ENCODE measurements around the gene MYD88. TPM values are rescaled to one million over a fixed set of nuclear protein-coding genes. Genes with fewer than 3 reads are reported as not detected.
"Not testable (repeated sequence)": the region's sequence is repeated elsewhere in the genome, so short reads cannot be mapped to it uniquely, and the experiment has no call there.

MYD88 gene
- total and polyA plus RNA-seq, 4 experiments from 2014 or later, result 50.5 to 129 (median 80.8) TPM

GRCh38 chr3:38134517-38135143 lies 3.8 kb upstream of the MYD88 start:
- peaks cover 36% of the 10 kb centered on the region for H3K36me3 ChIP-seq (ENCODE audit: insufficient read depth, low read length)
- H3K4me1 Mint-ChIP-seq, result peaks cover 38 to 74% (median 53%) of the 10 kb centered on the region in 4 donors
- POLR2A ChIA-PET (ENCODE audit: partially characterized antibody), result interaction anchor here (2.5 kb wide), 1 partner anchor 30 kb away, joined by 9 read pairs; the partner anchor contains the start of gene OXSR1

GRCh38 chr3:38135621-38136277 lies 2.7 kb upstream of the MYD88 start:
- not testable (repeated sequence) for H3K27me3 ChIP-seq (ENCODE audit: insufficient read depth, low read length); H3K9me3 Mint-ChIP-seq; H3K27me3 Mint-ChIP-seq; H3K9me3 ChIP-seq (ENCODE audit: control insufficient read depth in 1 of 2, low read length in 2 of 2)
- ChIA-PET POLR2A (ENCODE audit: partially characterized antibody) (interaction anchor here (1.2 to 8.4 kb wide), 7 partner anchors 16 to 1143 kb away, joined by 4 to 255 read pairs (median 9); partner anchors contain the start of genes DLEC1, EPM2AIP1 and OXSR1), CTCF (ENCODE audit: partially characterized antibody) (interaction anchor here (1.0 to 1.9 kb wide), 3 partner anchors 28 to 32 kb away, joined by 3 to 8 read pairs (median 8); partner anchors contain the start of gene OXSR1)
- Mint-ChIP-seq H3K4me1 (peaks cover 43 to 85% (median 60%) of the 10 kb centered on the region in 4 donors), H3K36me3 (peaks cover 12 to 74% of the 10 kb centered on the region in 2 donors), H3K27ac (peak overlapping the region; percentile 88 to 96 (median 92)), H3K4me3 (peak overlapping the region; percentile 90 to 100 (median 97))
- H3K4me1 ChIP-seq (ENCODE audit: insufficient read depth, low read length), result peaks cover 75% of the 10 kb centered on the region
- DNase-seq, result peak; percentile 42 to 70 (median 60)
- intact Hi-C loops (cut with micrococcal nuclease), result loop anchor here (1.0 to 10.0 kb wide), 6 partner anchors 77 to 1269 kb away; partner anchors contain the start of genes ACVR2B, EXOG, RPSA and XYLB
- H3K4me3 ChIP-seq (ENCODE audit: low read length in 2 of 2), result peak overlapping the region; percentile 57 to 95
- peak overlapping the region; percentile 86 for H3K27ac ChIP-seq (ENCODE audit: low read depth, low read length)
- peaks cover 28% of the 10 kb centered on the region for H3K36me3 ChIP-seq (ENCODE audit: insufficient read depth, low read length)

More at GRCh38 chr3:38134517-38135143, 3.8 kb upstream of the MYD88 start:
- H3K4me3 ChIP-seq (ENCODE audit: low read length in 2 of 2); H3K27me3 ChIP-seq (ENCODE audit: insufficient read depth, low read length); DNase-seq; H3K9me3 Mint-ChIP-seq; H3K27me3 Mint-ChIP-seq; H3K9me3 ChIP-seq (ENCODE audit: control insufficient read depth in 1 of 2, low read length in 2 of 2); H3K27ac ChIP-seq (ENCODE audit: low read depth, low read length): not testable (repeated sequence)
- peak overlapping the region; percentile 39 to 96 (median 91) for H3K27ac Mint-ChIP-seq
- intact Hi-C loops (cut with micrococcal nuclease), result loop anchor here (5.0 to 10.0 kb wide), 5 partner anchors 78 to 1270 kb away; partner anchors contain the start of genes ACVR2B, RPSA and XYLB
- CTCF ChIA-PET (ENCODE audit: partially characterized antibody), result interaction anchor here (3.7 kb wide), 1 partner anchor 15 kb away, joined by 12 read pairs; no protein-coding TSS in a partner anchor
- H3K4me3 Mint-ChIP-seq, result peak overlapping the region in 6 of 8 donors; percentile 91 to 99 (median 97)
- peaks cover 64% of the 10 kb centered on the region for H3K4me1 ChIP-seq (ENCODE audit: insufficient read depth, low read length)
- H3K36me3 Mint-ChIP-seq, result peaks cover 19 to 77% of the 10 kb centered on the region in 2 donors

GRCh38 chr3:38136393-38136776 lies 2.1 kb upstream of the MYD88 start:
- Mint-ChIP-seq H3K27ac (peak overlapping the region; percentile 88 to 95 (median 92)), H3K4me3 (peak overlapping the region; percentile 90 to 100 (median 97)), H3K9me3 (no peaks in the 10 kb centered on the region), H3K36me3 (peaks cover 14 to 77% of the 10 kb centered on the region in 2 donors), H3K27me3 (no peaks in the 10 kb centered on the region), H3K4me1 (peaks cover 47 to 90% (median 66%) of the 10 kb centered on the region in 4 donors)
- H3K36me3 ChIP-seq (ENCODE audit: insufficient read depth, low read length), result peaks cover 27% of the 10 kb centered on the region
- ChIA-PET CTCF (ENCODE audit: partially characterized antibody) (interaction anchor here (1.0 to 1.9 kb wide), 5 partner anchors 21 to 210 kb away, joined by 3 to 8 read pairs (median 5); partner anchors contain the start of genes OXSR1 and XYLB), POLR2A (ENCODE audit: partially characterized antibody) (interaction anchor here (0.9 to 8.4 kb wide), 15 partner anchors 7 to 1144 kb away, joined by 3 to 255 read pairs (median 7); partner anchors contain the start of genes DLEC1, EPM2AIP1, OXSR1 and PLCD1)
- no peaks in the 10 kb centered on the region for H3K27me3 ChIP-seq (ENCODE audit: insufficient read depth, low read length)
- H3K4me1 ChIP-seq (ENCODE audit: insufficient read depth, low read length), result peaks cover 81% of the 10 kb centered on the region
- H3K9me3 ChIP-seq (ENCODE audit: control insufficient read depth in 1 of 2, low read length in 2 of 2), result no peaks in the 10 kb centered on the region
- peak overlapping the region; percentile 92 to 95 for H3K4me3 ChIP-seq (ENCODE audit: low read length in 2 of 2)
- DNase-seq, result peak in 1 of 5 donors; percentile 17
- intact Hi-C loops (cut with micrococcal nuclease), result loop anchor here (1.0 to 10.0 kb wide), 6 partner anchors 76 to 1268 kb away; partner anchors contain the start of genes ACVR2B, EXOG, RPSA and XYLB
- H3K27ac ChIP-seq (ENCODE audit: low read depth, low read length), result peak overlapping the region; percentile 86

- peak; percentile 92 to 98 (median 94) for DNase-seq
- intact Hi-C loops (cut with micrococcal nuclease), result loop anchor here (1.0 to 10.0 kb wide), 8 partner anchors 15 to 1268 kb away; partner anchors contain the start of genes ACVR2B, EXOG, OXSR1 and RPSA
- Histone ChIP-seq H3K36me3 (ENCODE audit: insufficient read depth, low read length) (peaks cover 28% of the 10 kb centered on the region), H3K27me3 (ENCODE audit: insufficient read depth, low read length) (no peaks in the 10 kb centered on the region), H3K27ac (ENCODE audit: low read depth, low read length) (peak within 1 kb of the TSS; percentile 86), H3K4me1 (ENCODE audit: insufficient read depth, low read length) (peaks cover 78% of the 10 kb centered on the region), H3K9me3 (ENCODE audit: control insufficient read depth in 1 of 2, low read length in 2 of 2) (no peaks in the 10 kb centered on the region), H3K4me3 (ENCODE audit: low read length in 2 of 2) (peak within 1 kb of the TSS; percentile 92 to 95)
- no peaks in the 10 kb centered on the region for H3K9me3 Mint-ChIP-seq
- ChIA-PET CTCF (ENCODE audit: partially characterized antibody) (interaction anchor here (0.8 to 1.9 kb wide), 8 partner anchors 9 to 209 kb away, joined by 3 to 8 read pairs (median 4); partner anchors contain the start of genes DLEC1, OXSR1 and XYLB), POLR2A (ENCODE audit: partially characterized antibody) (interaction anchor here (0.6 to 8.4 kb wide), 24 partner anchors 8 to 1144 kb away, joined by 3 to 255 read pairs (median 4); partner anchors contain the start of genes DLEC1, EPM2AIP1, EXOG and OXSR1)
- H3K27ac Mint-ChIP-seq, result peak within 1 kb of the TSS; percentile 88 to 100 (median 98)
- H3K4me3 Mint-ChIP-seq, result peak within 1 kb of the TSS; percentile 92 to 100 (median 98)
- no peaks in the 10 kb centered on the region for H3K27me3 Mint-ChIP-seq
- peaks cover 13 to 77% of the 10 kb centered on the region in 2 donors for H3K36me3 Mint-ChIP-seq
- H3K4me1 Mint-ChIP-seq, result peaks cover 47 to 87% (median 68%) of the 10 kb centered on the region in 4 donors
Measured at GRCh38 chr3:38136777-38137614, 1.5 kb upstream of the MYD88 start, which contains the start of gene ACAA1. Gene ACAA1, minus strand, starts transcription at chr3:38137127. Its CDS starts 92 bp downstream, at chr3:38137035.

- Histone ChIP-seq H3K4me3 (ENCODE audit: low read length in 2 of 2) (peak overlapping the region; percentile 92 to 95), H3K27ac (ENCODE audit: low read depth, low read length) (peak overlapping the region; percentile 86), H3K9me3 (ENCODE audit: control insufficient read depth in 1 of 2, low read length in 2 of 2) (no peaks in the 10 kb centered on the region), H3K4me1 (ENCODE audit: insufficient read depth, low read length) (peaks cover 70% of the 10 kb centered on the region), H3K36me3 (ENCODE audit: insufficient read depth, low read length) (peaks cover 27% of the 10 kb centered on the region), H3K27me3 (ENCODE audit: insufficient read depth, low read length) (no peaks in the 10 kb centered on the region)
- H3K27me3 Mint-ChIP-seq, result no peaks in the 10 kb centered on the region
- peak overlapping the region; percentile 88 to 100 (median 98) for H3K27ac Mint-ChIP-seq
- peaks cover 45 to 85% (median 66%) of the 10 kb centered on the region in 4 donors for H3K4me1 Mint-ChIP-seq
- H3K4me3 Mint-ChIP-seq, result peak overlapping the region; percentile 91 to 100 (median 98)
- intact Hi-C loops (cut with micrococcal nuclease), result loop anchor here (1.0 to 10.0 kb wide), 7 partner anchors 15 to 1267 kb away; partner anchors contain the start of genes ACVR2B, EXOG, OXSR1 and RPSA
- peak; percentile 11 to 56 (median 17) for DNase-seq
- no peaks in the 10 kb centered on the region for H3K9me3 Mint-ChIP-seq
- ChIA-PET CTCF (ENCODE audit: partially characterized antibody) (interaction anchor here (0.8 to 1.9 kb wide), 7 partner anchors 10 to 208 kb away, joined by 3 to 8 read pairs (median 4); partner anchors contain the start of genes DLEC1, OXSR1 and XYLB), POLR2A (ENCODE audit: partially characterized antibody) (interaction anchor here (0.7 to 8.4 kb wide), 23 partner anchors 9 to 383 kb away, joined by 3 to 255 read pairs (median 4); partner anchors contain the start of genes DLEC1, EXOG, OXSR1 and PLCD1)
- H3K36me3 Mint-ChIP-seq, result peaks cover 16 to 77% of the 10 kb centered on the region in 2 donors
Measured at GRCh38 chr3:38137615-38138348, 679 bp upstream of the MYD88 start.

All from CD4-positive, alpha-beta memory T cell (primary cell).